Astrocyte (in vitro differentiated cells and primary cell): ENCODE results near the gene ANKIB1.

Experiments
- EZH2 ChIP-seq: IDR thresholded peaks from 2 replicates; pipeline ENCODE4 v1.6.1; 2012; ENCODE audit warnings: mild to moderate bottlenecking, low read length, inconsistent platforms; ENCODE audit not compliant: insufficient read depth
- TF ChIP-seq, protein P1 (sequence below): IDR thresholded peaks from 2 replicates; pipeline ENCODE4 v1.5.1; 2011; ENCODE audit warnings: low read depth, mild to moderate bottlenecking, inconsistent platforms, low read length, moderate library complexity; ENCODE audit not compliant: insufficient read depth

DNA sequence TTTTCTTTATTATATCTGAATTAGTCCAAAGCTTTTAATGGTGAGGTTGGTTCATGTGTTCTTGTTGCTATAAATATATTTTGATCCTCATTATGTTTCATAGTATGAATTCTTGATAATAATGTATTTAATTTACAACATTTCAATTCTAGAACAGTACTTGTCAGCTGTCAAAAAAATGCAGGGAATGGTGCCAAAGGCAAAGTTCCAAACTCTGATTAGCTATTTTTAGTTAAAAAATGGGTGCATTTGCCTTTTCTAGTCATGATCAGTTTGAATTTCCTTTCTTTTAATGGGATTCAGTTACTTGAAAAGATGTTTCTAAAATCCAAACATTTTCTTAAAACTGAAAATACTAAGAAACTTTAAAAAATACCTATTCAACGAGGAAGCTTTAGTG, 49.6 kb downstream of the ANKIB1 start:
- TF ChIP-seq, protein P1, sequence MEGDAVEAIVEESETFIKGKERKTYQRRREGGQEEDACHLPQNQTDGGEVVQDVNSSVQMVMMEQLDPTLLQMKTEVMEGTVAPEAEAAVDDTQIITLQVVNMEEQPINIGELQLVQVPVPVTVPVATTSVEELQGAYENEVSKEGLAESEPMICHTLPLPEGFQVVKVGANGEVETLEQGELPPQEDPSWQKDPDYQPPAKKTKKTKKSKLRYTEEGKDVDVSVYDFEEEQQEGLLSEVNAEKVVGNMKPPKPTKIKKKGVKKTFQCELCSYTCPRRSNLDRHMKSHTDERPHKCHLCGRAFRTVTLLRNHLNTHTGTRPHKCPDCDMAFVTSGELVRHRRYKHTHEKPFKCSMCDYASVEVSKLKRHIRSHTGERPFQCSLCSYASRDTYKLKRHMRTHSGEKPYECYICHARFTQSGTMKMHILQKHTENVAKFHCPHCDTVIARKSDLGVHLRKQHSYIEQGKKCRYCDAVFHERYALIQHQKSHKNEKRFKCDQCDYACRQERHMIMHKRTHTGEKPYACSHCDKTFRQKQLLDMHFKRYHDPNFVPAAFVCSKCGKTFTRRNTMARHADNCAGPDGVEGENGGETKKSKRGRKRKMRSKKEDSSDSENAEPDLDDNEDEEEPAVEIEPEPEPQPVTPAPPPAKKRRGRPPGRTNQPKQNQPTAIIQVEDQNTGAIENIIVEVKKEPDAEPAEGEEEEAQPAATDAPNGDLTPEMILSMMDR, result no peak
- TF ChIP-seq EZH2, result no peak
